ENCODE measurements around the gene SSTR3.
"Not testable (repeated sequence)": the region's sequence is repeated elsewhere in the genome, so short reads cannot be mapped to it uniquely, and the experiment has no call there.

The SSTR3 gene

GRCh38 chr22:37212174-37212906 lies at the start of gene SSTR3:
Gene SSTR3 (minus strand): TSS chr22:37212477. CDS start chr22:37207803, 4,674 bp downstream.
- in situ Hi-C loops (cut with MboI; ENCODE audit: low sequenced_read_pairs), result no loop called here

- in situ Hi-C loops (cut with MboI; ENCODE audit: low sequenced_read_pairs), result no loop called here
Observed at GRCh38 chr22:37260901-37261336, 48.6 kb upstream of the SSTR3 start.

GRCh38 chr22:37260155-37260795 lies 48.0 kb upstream of the SSTR3 start:
- in situ Hi-C loops (cut with MboI; ENCODE audit: low sequenced_read_pairs), result no loop called here

- in situ Hi-C loops (cut with MboI; ENCODE audit: low sequenced_read_pairs), result no loop called here
Observed at GRCh38 chr22:37259540-37260029, 47.3 kb upstream of the SSTR3 start.

- in situ Hi-C loops (cut with MboI; ENCODE audit: low sequenced_read_pairs), result no loop called here
Observed at GRCh38 chr22:37258753-37259401, 46.6 kb upstream of the SSTR3 start.

GRCh38 chr22:37258005-37258752 lies 45.9 kb upstream of the SSTR3 start:
- in situ Hi-C loops (cut with MboI; ENCODE audit: low sequenced_read_pairs), result no loop called here

GRCh38 chr22:37256075-37256726 lies 43.9 kb upstream of the SSTR3 start:
- in situ Hi-C loops (cut with MboI; ENCODE audit: low sequenced_read_pairs), result no loop called here

GRCh38 chr22:37255558-37256006 lies 43.3 kb upstream of the SSTR3 start:
- in situ Hi-C loops (cut with MboI; ENCODE audit: low sequenced_read_pairs), result no loop called here

- in situ Hi-C loops (cut with MboI; ENCODE audit: low sequenced_read_pairs), result no loop called here
Observed at GRCh38 chr22:37254867-37255233, 42.6 kb upstream of the SSTR3 start.

- in situ Hi-C loops (cut with MboI; ENCODE audit: low sequenced_read_pairs), result no loop called here
Observed at GRCh38 chr22:37254209-37254866, 42.1 kb upstream of the SSTR3 start.

- in situ Hi-C loops (cut with MboI; ENCODE audit: low sequenced_read_pairs), result no loop called here
Observed at GRCh38 chr22:37253126-37253660, 40.9 kb upstream of the SSTR3 start.

GRCh38 chr22:37251836-37252235 lies 39.6 kb upstream of the SSTR3 start:
- in situ Hi-C loops (cut with MboI; ENCODE audit: low sequenced_read_pairs), result not testable (repeated sequence)

- in situ Hi-C loops (cut with MboI; ENCODE audit: low sequenced_read_pairs), result no loop called here
Observed at GRCh38 chr22:37249986-37250385, 37.7 kb upstream of the SSTR3 start.

GRCh38 chr22:37248251-37248650 lies 36.0 kb upstream of the SSTR3 start:
- in situ Hi-C loops (cut with MboI; ENCODE audit: low sequenced_read_pairs), result no loop called here

GRCh38 chr22:37245740-37246139 lies 33.5 kb upstream of the SSTR3 start:
- in situ Hi-C loops (cut with MboI; ENCODE audit: low sequenced_read_pairs), result no loop called here

GRCh38 chr22:37244922-37245722 lies 32.8 kb upstream of the SSTR3 start:
- in situ Hi-C loops (cut with MboI; ENCODE audit: low sequenced_read_pairs), result no loop called here

- in situ Hi-C loops (cut with MboI; ENCODE audit: low sequenced_read_pairs), result no loop called here
Observed at GRCh38 chr22:37244114-37244921, 32.0 kb upstream of the SSTR3 start, which contains the start of gene RAC2. Gene RAC2 (minus strand): TSS chr22:37244269. CDS start chr22:37244148, 121 bp downstream.
